ENCODE data around the gene PCNX2.

The PCNX2 gene

DNA sequence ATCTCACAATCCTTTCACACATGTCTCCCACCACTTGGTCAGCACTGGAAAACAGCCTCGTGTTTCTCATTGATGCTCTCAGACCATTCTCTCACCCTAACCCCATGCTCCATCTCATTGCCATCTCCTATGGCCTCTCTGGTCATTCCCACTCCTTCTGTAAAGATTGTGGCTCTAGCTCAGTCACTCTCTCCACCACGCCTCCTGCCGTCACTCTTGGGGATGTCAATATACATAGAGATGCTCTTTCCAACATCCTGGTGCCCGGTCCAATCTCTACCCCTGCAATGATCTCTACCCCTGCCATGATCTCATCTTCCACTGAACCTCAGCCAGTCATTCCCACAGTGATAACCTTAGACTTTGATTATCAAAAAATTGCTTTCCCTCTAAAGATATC, 255.0 kb downstream of the PCNX2 start:
- Histone ChIP-seq H3K27ac (ENCODE audit: extremely low read depth, low read depth, low read length) (no peak overlapping the region), H3K36me3 (ENCODE audit: control insufficient read depth in 2 of 2, insufficient read depth in 1 of 2, low read length in 2 of 2) (peaks cover 0 to 2% of the 10 kb centered on the region in 2 experiments; a peak in 1 of 3 replicates), H3K4me3 (ENCODE audit: low read depth, low read length) (no peak overlapping the region), H3K4me1 (ENCODE audit: control insufficient read depth, insufficient read depth, low read length) (no peaks in the 10 kb centered on the region), H3K9me3 (ENCODE audit: control insufficient read depth, insufficient read depth, low read depth, low read length) (no peaks in the 10 kb centered on the region)
- POLR2A ChIA-PET = no interaction called here
- CTCF ChIA-PET = no interaction called here
- no peak for TF ChIP-seq OVOL3 (tag by site-specific recombination; IDR thresholded peaks at IDR 0.05)
- TF ChIP-seq ZNF280C (tag by site-specific recombination; IDR thresholded peaks at IDR 0.05) = no peak
- TF ChIP-seq ZNF302 (tag by site-specific recombination; IDR thresholded peaks at IDR 0.05; ENCODE audit: low read depth) = no peak
- no peak for TF ChIP-seq ZNF398 (tag by site-specific recombination; IDR thresholded peaks at IDR 0.05)
- TF ChIP-seq ZNF112 (tag by site-specific recombination; IDR thresholded peaks at IDR 0.05) = no peak
- no peak for TF ChIP-seq ZNF138 (tag by site-specific recombination; IDR thresholded peaks at IDR 0.05; ENCODE audit: borderline replicate concordance)
- TF ChIP-seq ZNF223 (tag by site-specific recombination; IDR thresholded peaks at IDR 0.05) = no peak

DNA sequence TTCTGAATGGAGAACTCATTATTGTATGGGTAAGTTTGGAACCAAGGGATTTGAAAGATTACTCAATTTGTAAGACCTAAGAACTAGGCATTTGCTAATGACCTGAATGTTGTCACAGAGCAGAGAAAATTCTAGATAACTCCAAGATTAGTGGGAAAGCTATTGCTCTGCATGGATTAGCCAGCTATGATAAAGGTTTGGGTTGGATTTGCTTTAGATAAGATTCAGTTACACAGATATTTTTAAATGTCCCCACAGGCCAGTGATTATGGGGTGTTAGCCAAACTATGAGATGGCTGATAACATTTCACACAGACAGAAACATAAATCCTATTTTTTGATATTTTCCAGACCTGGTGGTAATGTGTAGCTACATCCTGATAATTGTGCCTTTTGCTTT, 256.9 kb downstream of the PCNX2 start:
- H3K9me3 ChIP-seq (ENCODE audit: control insufficient read depth, insufficient read depth, low read depth, low read length) = no peaks in the 10 kb centered on the region
- H3K4me3 ChIP-seq (ENCODE audit: low read depth, low read length) = no peak overlapping the region
- POLR2A ChIA-PET = no interaction called here
- no peaks in the 10 kb centered on the region for H3K4me1 ChIP-seq (ENCODE audit: control insufficient read depth, insufficient read depth, low read length)
- TF ChIP-seq EGR2 (tag by site-specific recombination; IDR thresholded peaks at IDR 0.05; ENCODE audit: low read depth) (no peak), ZNF146 (tag by site-specific recombination; IDR thresholded peaks at IDR 0.05) (no peak), PRDM1 (tag by site-specific recombination; IDR thresholded peaks at IDR 0.05) (no peak), ZNF18 (tag by site-specific recombination; IDR thresholded peaks at IDR 0.05) (no peak), ZNF19 (tag by site-specific recombination; IDR thresholded peaks at IDR 0.05; ENCODE audit: low read depth) (no peak), ZNF248 (tag by site-specific recombination; IDR thresholded peaks at IDR 0.05) (no peak), ZNF513 (tag by site-specific recombination; IDR thresholded peaks at IDR 0.05) (no peak), ZNF830 (tag by site-specific recombination; IDR thresholded peaks at IDR 0.05; ENCODE audit: low read depth) (no peak), OVOL3 (tag by site-specific recombination; IDR thresholded peaks at IDR 0.05) (no peak), ZNF114 (tag by site-specific recombination; IDR thresholded peaks at IDR 0.05) (no peak), ZNF10 (tag by site-specific recombination; IDR thresholded peaks at IDR 0.05) (no peak), ZNF274 (IDR thresholded peaks at IDR 0.05; ENCODE audit: low read length) (no peak), ZNF274 (tag by site-specific recombination; IDR thresholded peaks at IDR 0.05; ENCODE audit: borderline replicate concordance) (no peak), ZNF664 (tag by site-specific recombination; IDR thresholded peaks at IDR 0.05) (no peak), ZNF560 (tag by site-specific recombination; IDR thresholded peaks at IDR 0.05; ENCODE audit: borderline replicate concordance) (no peak)
- TF ChIP-seq, protein P1, sequence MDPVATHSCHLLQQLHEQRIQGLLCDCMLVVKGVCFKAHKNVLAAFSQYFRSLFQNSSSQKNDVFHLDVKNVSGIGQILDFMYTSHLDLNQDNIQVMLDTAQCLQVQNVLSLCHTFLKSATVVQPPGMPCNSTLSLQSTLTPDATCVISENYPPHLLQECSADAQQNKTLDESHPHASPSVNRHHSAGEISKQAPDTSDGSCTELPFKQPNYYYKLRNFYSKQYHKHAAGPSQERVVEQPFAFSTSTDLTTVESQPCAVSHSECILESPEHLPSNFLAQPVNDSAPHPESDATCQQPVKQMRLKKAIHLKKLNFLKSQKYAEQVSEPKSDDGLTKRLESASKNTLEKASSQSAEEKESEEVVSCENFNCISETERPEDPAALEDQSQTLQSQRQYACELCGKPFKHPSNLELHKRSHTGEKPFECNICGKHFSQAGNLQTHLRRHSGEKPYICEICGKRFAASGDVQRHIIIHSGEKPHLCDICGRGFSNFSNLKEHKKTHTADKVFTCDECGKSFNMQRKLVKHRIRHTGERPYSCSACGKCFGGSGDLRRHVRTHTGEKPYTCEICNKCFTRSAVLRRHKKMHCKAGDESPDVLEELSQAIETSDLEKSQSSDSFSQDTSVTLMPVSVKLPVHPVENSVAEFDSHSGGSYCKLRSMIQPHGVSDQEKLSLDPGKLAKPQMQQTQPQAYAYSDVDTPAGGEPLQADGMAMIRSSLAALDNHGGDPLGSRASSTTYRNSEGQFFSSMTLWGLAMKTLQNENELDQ (tag by site-specific recombination; IDR thresholded peaks at IDR 0.05; ENCODE audit: low read depth) = no peak
- CTCF ChIA-PET = no interaction called here
- H3K27ac ChIP-seq (ENCODE audit: extremely low read depth, low read depth, low read length) = no peak overlapping the region
- no peaks in the 10 kb centered on the region for H3K36me3 ChIP-seq (ENCODE audit: control insufficient read depth in 2 of 2, insufficient read depth in 1 of 2, low read length in 2 of 2)
